Adipocyte (in vitro differentiated cells): Measurements from ENCODE around the gene ADAM23.

Experiments used
- DNase-seq: peaks from one replicate; pipeline ENCODE4 v3.0.0-alpha.2; 2015; ENCODE audit warnings: low read depth
- H3K27me3 ChIP-seq: replicated peaks from 2 replicates; pipeline ENCODE4 v1.7.0; 2013; ENCODE audit warnings: mild to moderate bottlenecking, low read length, moderate library complexity; ENCODE audit not compliant: control insufficient read depth, insufficient read depth
- H3K36me3 ChIP-seq: 2 replicates; pipeline ENCODE4 v1.7.0; 2013; ENCODE audit warnings: low read length, mild to moderate bottlenecking, moderate library complexity; ENCODE audit not compliant: control insufficient read depth, insufficient read depth, severe bottlenecking
- H3K4me1 ChIP-seq: 2 replicates; pipeline ENCODE4 v1.7.0; 2013; ENCODE audit warnings: mild to moderate bottlenecking, low read length, moderate library complexity; ENCODE audit not compliant: control insufficient read depth, insufficient read depth
- H3K4me3 ChIP-seq: 2 replicates; pipeline ENCODE4 v1.7.0; 2013; ENCODE audit warnings: mild to moderate bottlenecking, low read length, moderate library complexity
- H3K9ac ChIP-seq: 2 replicates; pipeline ENCODE4 v1.7.0; 2013; ENCODE audit warnings: mild to moderate bottlenecking, low read length, moderate library complexity
- H3K9me3 ChIP-seq: 2 replicates; pipeline ENCODE4 v1.7.0; 2013; ENCODE audit warnings: mild to moderate bottlenecking, low read length, moderate library complexity; ENCODE audit not compliant: control insufficient read depth

Gene ADAM23

DNA sequence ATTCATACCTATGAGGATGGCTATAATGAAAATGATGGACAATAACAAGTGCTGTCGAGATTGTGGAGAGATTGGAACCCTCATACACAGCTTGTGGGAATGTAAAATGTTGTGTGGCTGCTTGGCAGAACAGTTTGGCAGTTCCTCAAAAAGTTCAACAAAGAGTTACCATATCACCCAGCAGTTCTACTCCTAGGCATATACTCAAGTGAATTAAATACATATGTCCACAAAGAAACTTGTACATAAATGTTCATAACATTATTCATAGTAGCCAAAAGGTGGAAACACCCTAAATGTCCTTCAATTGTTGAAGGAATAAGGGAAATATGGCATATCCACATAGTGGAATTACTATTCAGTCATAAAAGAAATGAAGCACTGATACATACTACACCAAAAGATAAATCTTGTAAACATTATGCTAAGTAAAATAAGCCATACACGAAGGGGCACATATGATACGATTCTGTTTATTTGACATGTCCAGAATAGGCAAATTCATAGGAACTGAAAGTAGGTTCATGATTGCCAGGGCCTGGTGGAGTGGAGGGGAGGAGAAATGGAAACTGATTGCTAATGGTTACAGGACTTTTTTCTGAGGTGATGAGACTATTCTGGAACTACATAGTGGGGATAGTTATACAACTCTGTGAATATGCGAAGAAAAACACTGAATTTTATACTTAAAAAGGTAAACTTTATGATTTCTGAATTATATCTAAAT, 92.1 kb downstream of the ADAM23 start:
- Histone ChIP-seq H3K4me3 (no peak overlapping the region), H3K27me3 (no peaks in the 10 kb centered on the region), H3K4me1 (no peaks in the 10 kb centered on the region), H3K36me3 (no peaks in the 10 kb centered on the region), H3K9ac (no peak overlapping the region), H3K9me3 (no peaks in the 10 kb centered on the region)
- no peak for DNase-seq

DNA sequence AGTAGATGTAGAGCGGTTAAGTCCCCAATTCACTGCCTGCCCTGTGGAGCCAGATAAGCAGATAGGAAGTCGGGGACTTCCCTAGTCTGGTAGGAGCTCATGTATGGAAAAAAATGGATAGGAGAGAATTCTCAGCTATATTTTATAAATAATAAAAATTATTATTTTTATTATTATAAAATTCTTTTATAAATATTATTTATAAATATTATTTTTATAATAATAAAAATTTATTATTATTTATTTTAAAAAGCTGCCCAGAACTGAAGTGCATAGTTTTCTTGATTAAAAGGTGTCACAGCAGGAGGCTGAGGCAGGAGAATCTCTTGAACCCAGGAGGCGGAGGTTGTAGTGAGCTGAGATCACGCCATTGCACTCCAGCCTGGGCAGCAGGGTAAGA, 97.4 kb downstream of the ADAM23 start:
- H3K9me3 ChIP-seq: no peaks in the 10 kb centered on the region

DNA sequence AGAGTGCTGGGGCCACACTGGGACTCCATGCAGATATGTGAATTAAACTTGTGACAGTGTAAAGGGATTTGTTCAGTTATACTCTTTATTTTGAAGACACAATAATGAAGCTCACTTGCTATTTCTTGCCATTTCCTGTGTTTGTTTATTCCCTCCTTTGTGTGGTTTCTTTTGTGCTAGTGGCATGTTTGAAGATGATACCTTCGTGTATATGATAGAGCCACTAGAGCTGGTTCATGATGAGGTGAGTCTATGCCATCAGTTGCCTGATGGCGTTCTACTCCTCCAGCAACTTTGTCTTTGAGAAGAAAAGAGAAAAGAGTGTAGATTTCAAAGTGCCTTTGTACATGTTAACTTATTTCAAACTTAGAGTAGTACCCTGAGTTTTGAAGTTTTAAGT, 99.7 kb downstream of the ADAM23 start:
- no peak overlapping the region for H3K4me3 ChIP-seq
- no peaks in the 10 kb centered on the region for H3K36me3 ChIP-seq
- H3K4me1 ChIP-seq: no peaks in the 10 kb centered on the region
- H3K9ac ChIP-seq: no peak overlapping the region
- H3K9me3 ChIP-seq: no peaks in the 10 kb centered on the region
- no peaks in the 10 kb centered on the region for H3K27me3 ChIP-seq
- no peak for DNase-seq

More for the DNA sequence above, 97.4 kb downstream of the ADAM23 start:
- no peaks in the 10 kb centered on the region for H3K36me3 ChIP-seq
- H3K27me3 ChIP-seq: no peaks in the 10 kb centered on the region
- no peaks in the 10 kb centered on the region for H3K4me1 ChIP-seq
- H3K4me3 ChIP-seq: no peak overlapping the region
- no peak for DNase-seq
- no peak overlapping the region for H3K9ac ChIP-seq

DNA sequence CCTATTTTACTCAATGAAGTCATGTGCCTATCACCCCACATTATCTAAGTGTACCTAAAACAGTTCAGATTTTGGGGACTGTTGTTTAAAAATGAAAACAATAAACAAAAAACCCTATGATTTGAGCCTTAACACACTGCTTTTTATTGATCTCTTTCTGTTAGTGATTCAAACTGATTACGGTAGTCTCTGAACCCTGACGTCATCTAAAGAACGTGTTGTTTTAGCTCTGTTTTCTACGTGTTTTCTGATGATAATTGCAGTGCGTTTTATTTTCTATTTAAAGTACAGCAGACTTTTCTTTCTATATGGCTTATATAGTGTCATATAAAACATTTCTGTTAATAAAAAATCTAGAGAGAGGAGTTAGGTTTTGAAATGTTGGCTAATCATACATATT, 105.1 kb downstream of the ADAM23 start:
- Histone ChIP-seq H3K9ac (no peak overlapping the region), H3K27me3 (no peaks in the 10 kb centered on the region), H3K36me3 (no peaks in the 10 kb centered on the region), H3K9me3 (no peaks in the 10 kb centered on the region), H3K4me3 (no peak overlapping the region), H3K4me1 (no peaks in the 10 kb centered on the region)
- DNase-seq: no peak

DNA sequence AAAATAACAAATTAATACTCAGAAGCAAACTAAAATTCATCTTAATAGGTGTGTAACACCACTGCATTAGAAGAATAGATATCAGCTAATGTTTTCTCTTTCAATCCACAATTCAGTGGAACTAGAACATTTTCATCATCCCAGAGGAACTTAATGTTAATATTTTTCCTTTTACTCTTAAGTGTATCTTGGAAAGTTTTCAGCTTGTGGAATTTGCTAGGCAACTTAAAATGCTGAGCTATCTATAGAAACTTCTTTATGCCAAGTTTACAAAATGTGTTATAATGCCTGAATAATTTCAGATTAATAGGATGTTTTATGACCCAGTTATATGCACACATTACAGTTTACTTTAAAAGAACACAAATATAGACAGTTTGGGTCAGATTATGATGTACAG, 112.4 kb downstream of the ADAM23 start:
- peaks cover 5% of the 10 kb centered on the region for H3K4me1 ChIP-seq
- peak; percentile 52 for DNase-seq
- no peaks in the 10 kb centered on the region for H3K36me3 ChIP-seq
- H3K9ac ChIP-seq: no peak overlapping the region
- H3K27me3 ChIP-seq: no peaks in the 10 kb centered on the region
- no peak overlapping the region for H3K4me3 ChIP-seq
- H3K9me3 ChIP-seq: no peaks in the 10 kb centered on the region

DNA sequence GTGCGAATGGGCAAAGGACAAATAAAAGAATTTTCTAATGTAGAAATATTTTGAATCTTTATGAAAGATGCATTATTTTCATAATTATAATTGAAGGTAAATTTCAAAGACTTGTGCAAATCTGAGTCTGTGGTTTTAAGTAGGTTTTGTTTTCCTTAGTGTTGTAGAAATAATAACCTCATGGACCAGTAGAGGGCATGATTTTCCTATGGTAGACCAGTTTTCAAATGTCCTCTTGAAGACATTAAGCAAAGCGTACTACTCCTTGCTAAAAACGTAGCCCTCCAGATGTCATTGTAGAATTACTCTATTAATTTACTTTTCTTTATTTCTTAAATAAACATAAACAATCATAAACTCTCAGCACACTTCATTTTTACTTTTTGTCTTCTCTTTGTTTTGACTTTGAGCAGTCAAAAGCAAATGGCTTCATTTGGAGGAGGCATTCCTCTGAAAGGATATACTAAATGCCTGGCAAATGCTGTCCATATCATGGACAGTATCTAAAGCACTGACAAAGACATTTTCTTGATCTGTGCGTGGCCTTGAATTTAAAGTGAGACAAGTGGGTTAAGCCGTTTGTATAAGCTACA, 113.1 kb downstream of the ADAM23 start:
- H3K27me3 ChIP-seq: no peaks in the 10 kb centered on the region
- no peak overlapping the region for H3K9ac ChIP-seq
- no peak overlapping the region for H3K4me3 ChIP-seq
- no peaks in the 10 kb centered on the region for H3K9me3 ChIP-seq
- H3K36me3 ChIP-seq: no peaks in the 10 kb centered on the region
- peak; percentile 48 for DNase-seq
- H3K4me1 ChIP-seq: peaks cover 5% of the 10 kb centered on the region

DNA sequence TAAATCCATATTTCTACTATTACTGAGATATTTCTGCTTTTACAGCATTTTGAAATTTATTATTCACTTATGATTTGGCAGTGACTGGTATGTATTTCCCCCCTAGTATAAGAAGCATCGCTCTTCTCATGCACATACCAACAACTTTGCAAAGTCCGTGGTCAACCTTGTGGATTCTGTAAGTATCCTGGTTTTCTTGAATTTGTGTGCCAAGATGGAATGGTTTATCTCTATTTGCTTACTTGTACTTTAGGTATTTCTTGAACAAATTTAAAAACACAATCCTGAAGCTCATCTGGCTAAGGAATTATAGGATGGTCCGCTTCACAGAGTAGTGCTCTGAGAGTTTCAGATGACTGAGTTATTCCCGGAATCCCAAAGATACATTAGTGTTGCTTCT, 114.0 kb downstream of the ADAM23 start:
- Histone ChIP-seq H3K4me1 (peaks cover 5% of the 10 kb centered on the region), H3K9me3 (no peaks in the 10 kb centered on the region), H3K9ac (no peak overlapping the region), H3K4me3 (no peak overlapping the region), H3K27me3 (no peaks in the 10 kb centered on the region), H3K36me3 (no peaks in the 10 kb centered on the region)
- no peak for DNase-seq

DNA sequence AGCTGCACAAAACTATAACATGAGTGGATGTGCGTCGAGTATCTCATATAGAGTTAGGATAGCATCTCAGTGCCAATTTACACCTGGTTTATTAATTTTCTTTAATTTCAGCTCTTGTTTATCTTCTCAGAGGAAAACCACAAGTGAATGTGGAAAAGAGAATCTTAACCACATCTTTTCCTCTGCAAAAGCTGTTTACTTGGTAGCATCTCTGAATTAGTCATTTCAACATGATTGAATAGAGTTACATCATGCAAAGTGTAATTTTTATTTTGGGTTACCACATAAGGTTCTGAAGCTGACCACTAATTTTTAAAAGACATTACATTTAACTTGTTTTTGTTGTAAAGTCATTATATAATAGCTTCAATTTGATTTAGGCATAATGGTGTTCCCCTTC, 115.2 kb downstream of the ADAM23 start:
- Histone ChIP-seq H3K9ac (no peak overlapping the region), H3K27me3 (no peaks in the 10 kb centered on the region), H3K4me3 (no peak overlapping the region), H3K4me1 (peaks cover 5% of the 10 kb centered on the region), H3K36me3 (no peaks in the 10 kb centered on the region), H3K9me3 (no peaks in the 10 kb centered on the region)
- DNase-seq: peak; percentile 41

DNA sequence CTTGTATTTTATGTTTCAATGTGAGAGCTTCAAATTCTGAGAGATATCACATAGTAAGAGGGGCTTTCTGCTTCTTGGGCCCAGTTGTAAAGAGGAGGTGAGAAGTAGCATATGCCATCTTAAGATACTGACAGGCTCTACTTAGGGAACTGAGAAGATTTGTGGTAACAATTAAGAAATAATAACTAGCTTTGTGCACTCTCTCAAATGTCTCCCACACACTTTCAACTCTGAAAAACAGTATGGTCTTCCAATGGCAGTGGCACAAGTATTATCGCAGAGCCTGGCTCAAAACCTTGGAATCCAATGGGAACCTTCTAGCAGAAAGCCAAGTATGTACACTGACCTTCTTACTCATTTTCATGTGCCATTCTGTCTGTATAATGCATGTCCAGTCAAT, 118.6 kb downstream of the ADAM23 start:
- no peaks in the 10 kb centered on the region for H3K36me3 ChIP-seq
- DNase-seq: no peak
- no peaks in the 10 kb centered on the region for H3K9me3 ChIP-seq
- H3K9ac ChIP-seq: no peak overlapping the region
- peaks cover 5% of the 10 kb centered on the region for H3K4me1 ChIP-seq
- no peak overlapping the region for H3K4me3 ChIP-seq
- no peaks in the 10 kb centered on the region for H3K27me3 ChIP-seq

DNA sequence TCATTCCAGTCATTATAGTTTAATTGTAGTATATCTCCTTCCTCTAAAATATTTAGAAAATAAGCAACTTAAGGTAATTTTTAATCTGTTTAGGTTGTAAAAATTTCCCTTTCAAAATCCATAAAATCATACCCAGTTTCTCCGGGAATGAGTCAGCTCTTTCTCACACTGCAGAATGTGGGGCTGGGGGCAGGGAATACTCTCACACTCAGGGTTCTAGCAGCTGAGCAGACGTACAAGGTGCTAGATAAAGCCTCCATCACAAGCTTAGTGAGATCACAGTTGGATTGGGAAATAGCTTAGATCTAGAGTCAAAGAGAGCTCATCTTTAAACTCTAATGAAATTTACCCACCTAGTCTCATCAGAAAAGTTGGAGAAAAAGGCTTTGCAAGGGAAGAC, 119.0 kb downstream of the ADAM23 start:
- no peaks in the 10 kb centered on the region for H3K27me3 ChIP-seq
- H3K36me3 ChIP-seq: no peaks in the 10 kb centered on the region
- DNase-seq: peak; percentile 4
- H3K9me3 ChIP-seq: no peaks in the 10 kb centered on the region
- H3K4me3 ChIP-seq: no peak overlapping the region
- H3K4me1 ChIP-seq: peaks cover 5% of the 10 kb centered on the region
- no peak overlapping the region for H3K9ac ChIP-seq

DNA sequence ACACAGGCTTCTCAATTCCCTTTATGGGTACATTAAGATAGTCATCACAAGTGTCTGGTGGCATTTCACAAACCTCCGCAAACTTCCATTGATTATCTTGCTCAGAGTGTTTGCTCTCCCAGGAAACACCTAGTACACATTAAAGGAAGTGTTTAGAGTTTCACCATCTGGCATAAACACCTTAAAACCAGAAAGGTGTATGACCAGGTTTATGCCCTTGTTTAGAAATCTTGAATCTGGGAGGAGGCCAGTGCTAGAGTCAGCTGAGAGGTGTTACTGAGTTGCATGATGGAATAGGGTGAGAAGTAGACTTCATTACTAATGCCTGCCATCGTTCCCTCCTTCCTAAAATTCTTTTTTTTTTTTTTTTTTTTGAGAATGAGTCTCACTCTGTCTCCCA, 120.0 kb downstream of the ADAM23 start:
- Histone ChIP-seq H3K9ac (no peak overlapping the region), H3K9me3 (no peaks in the 10 kb centered on the region), H3K36me3 (no peaks in the 10 kb centered on the region), H3K4me1 (peaks cover 5% of the 10 kb centered on the region), H3K27me3 (no peaks in the 10 kb centered on the region), H3K4me3 (no peak overlapping the region)
- no peak for DNase-seq

DNA sequence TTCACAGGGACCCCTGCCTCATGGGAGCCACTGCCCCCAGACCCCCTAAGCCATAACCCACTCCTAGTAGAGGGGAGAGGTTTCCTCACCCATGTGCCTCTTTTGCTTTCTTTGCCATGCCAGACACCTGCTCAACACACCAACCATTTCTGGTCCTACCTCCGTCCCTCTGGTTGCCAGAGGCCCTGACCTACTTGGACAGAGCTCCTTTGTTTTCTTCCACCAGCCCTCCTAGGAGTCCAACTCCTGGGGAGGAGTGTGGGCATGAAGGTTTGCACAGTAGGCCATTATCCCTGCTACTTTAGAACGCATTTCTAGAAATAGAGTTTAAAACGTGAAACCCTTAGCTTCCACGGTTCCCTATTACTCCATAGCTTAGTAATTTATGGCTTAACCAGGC, 122.3 kb downstream of the ADAM23 start:
- Histone ChIP-seq H3K4me1 (no peaks in the 10 kb centered on the region), H3K9me3 (no peaks in the 10 kb centered on the region), H3K36me3 (no peaks in the 10 kb centered on the region), H3K4me3 (no peak overlapping the region), H3K27me3 (no peaks in the 10 kb centered on the region), H3K9ac (no peak overlapping the region)
- DNase-seq: no peak
